ENCODE measurements around the gene TCOF1. TPM values are rescaled to one million over a fixed set of nuclear protein-coding genes. Genes with fewer than 3 reads are reported as not detected.

Gene TCOF1
- total and polyA plus RNA-seq, 2 of the 8 experiments (the other 6 are each of a cell fraction or from before 2014, with no cell fraction given), result 35.9 to 170 TPM

DNA sequence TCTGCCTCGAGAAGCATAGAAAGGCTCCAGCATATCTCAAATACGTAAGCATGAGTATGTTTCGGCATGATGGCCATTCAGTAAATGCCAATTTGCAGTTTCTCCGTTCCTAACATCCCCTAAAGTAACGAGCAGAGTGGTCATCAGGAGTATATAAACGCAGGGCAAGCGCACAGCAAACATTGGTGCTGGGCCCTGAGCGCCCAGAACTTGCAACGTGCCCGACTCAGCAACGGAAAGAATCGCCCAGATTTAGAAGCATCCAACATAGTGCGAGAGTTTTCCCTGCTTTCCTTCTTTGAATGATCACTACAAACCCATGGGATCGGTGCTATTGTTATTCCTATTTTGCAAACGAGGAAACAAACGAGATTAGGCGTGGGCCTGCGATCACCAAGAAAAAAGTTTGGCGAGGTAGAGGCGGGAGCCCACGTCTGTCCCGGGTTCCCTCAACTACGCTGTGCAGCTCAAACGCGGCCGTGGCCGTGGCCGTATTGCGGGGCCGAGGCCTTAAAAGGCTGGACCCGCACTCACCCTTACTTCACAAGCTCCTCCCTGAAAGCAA is 91.5 kb downstream of the TCOF1 start:
- H4K20me1 ChIP-seq (replicated peaks in 1 of 2; ENCODE audit: control insufficient read depth in 1 of 2, insufficient read depth in 2 of 2, low read length in 2 of 2), result peaks cover 19 to 28% of the 10 kb centered on the region in 2 experiments
- peak overlapping the region; percentile 90 to 99 for H3K4me2 ChIP-seq (ENCODE audit: insufficient read depth in 1 of 2, low read depth in 2 of 2, low read length in 2 of 2)
- no peaks in the 10 kb centered on the region for H3K27me3 ChIP-seq (replicated peaks in 1 of 4; ENCODE audit: control insufficient read depth in 3 of 4, extremely low read depth in 1 of 4, insufficient read depth in 3 of 4, low read length in 3 of 4)
- H2BK120ac ChIP-seq (replicated peaks; ENCODE audit: low read depth, low read length), result no peak overlapping the region
- POLR2A ChIA-PET (ENCODE audit: partially characterized antibody), result interaction anchor here (0.6 to 5.0 kb wide), 55 partner anchors 8 to 332 kb away, joined by 3 to 70 read pairs (median 4); partner anchors contain the start of genes CD74, DCTN4, MYOZ3 and RBM22
- H2BK15ac ChIP-seq (ENCODE audit: low read length), result no peak overlapping the region
- H3K56ac ChIP-seq (replicated peaks; ENCODE audit: insufficient read length, low read depth, low read length), result peak overlapping the region; percentile 55
- 1% methylated on average over 31 of the region's 31 CpGs; no CpG with 5 or more reads in 1 of the 2 experiments for WGBS, 2 experiments (ENCODE audit: extremely low coverage in 1 of 2, insufficient coverage in 1 of 2, insufficient read length in 1 of 2, insufficient replicate concordance in 2 of 2, low coverage in 1 of 2, low lambda C conversion rate in 2 of 2, missing lambda C conversion rate in 1 of 2)
- H3K14ac ChIP-seq (ENCODE audit: insufficient read length), result peak overlapping the region; percentile 6
- H3K23ac ChIP-seq (ENCODE audit: insufficient read length), result no peak overlapping the region
- H3K23me2 ChIP-seq (ENCODE audit: low read depth, low read length), result peaks cover 12% of the 10 kb centered on the region
- peak overlapping the region; percentile 85 for H4K5ac ChIP-seq (ENCODE audit: insufficient read length, low read depth, low read length)
- peaks cover 36 to 49% (median 43%) of the 10 kb centered on the region in 4 experiments for H3K36me3 ChIP-seq (ENCODE audit: control insufficient read depth in 2 of 4, insufficient read depth in 4 of 4, low read length in 3 of 4)
- H2BK12ac ChIP-seq (ENCODE audit: low read depth, low read length), result no peak overlapping the region
- no peaks in the 10 kb centered on the region for H3K9me3 ChIP-seq (ENCODE audit: insufficient read depth in 2 of 2, low read depth in 1 of 2, low read length in 1 of 2)
- peak overlapping the region; percentile 100 for H4K8ac ChIP-seq (ENCODE audit: extremely low read depth, insufficient read depth, low read length)
- H3K79me1 ChIP-seq (ENCODE audit: low read depth, low read length), result peaks cover 4% of the 10 kb centered on the region
- CTCF ChIA-PET (ENCODE audit: partially characterized antibody), result interaction anchor here (0.6 to 4.2 kb wide), 25 partner anchors 8 to 545 kb away, joined by 3 to 24 read pairs (median 4); partner anchors contain the start of genes RBM22 and TCOF1
- peak overlapping the region; percentile 97 to 100 (median 98) for H3K4me3 ChIP-seq (ENCODE audit: extremely low read depth in 1 of 4, insufficient read depth in 2 of 4, low read depth in 3 of 4, low read length in 4 of 4)
- no peak overlapping the region for H2BK20ac ChIP-seq (ENCODE audit: low read length)
- peaks cover 14 to 35% of the 10 kb centered on the region in 2 experiments for H3K79me2 ChIP-seq (ENCODE audit: control insufficient read depth in 1 of 2, insufficient read depth in 2 of 2, low read length in 2 of 2)
- H3K18ac ChIP-seq (ENCODE audit: extremely low read depth, low read length), result peak overlapping the region; percentile 88
- H3K27ac ChIP-seq (ENCODE audit: low read depth, low read length), result peak overlapping the region; percentile 99
- peak overlapping the region; percentile 99 for H2AK5ac ChIP-seq (ENCODE audit: low read depth, low read length)
- H2BK5ac ChIP-seq (ENCODE audit: low read depth, low read length), result peak overlapping the region; percentile 100
- H3K4me1 ChIP-seq (replicated peaks in 1 of 4; ENCODE audit: control insufficient read depth in 3 of 4, insufficient read depth in 4 of 4, low read length in 3 of 4), result peaks cover 0 to 12% (median 7%) of the 10 kb centered on the region in 4 experiments; a peak in 5 of 7 replicates
- H3K9ac ChIP-seq (replicated peaks in 1 of 4; ENCODE audit: extremely low read depth in 1 of 4, low read depth in 3 of 4, low read length in 3 of 4), result peak overlapping the region; percentile 96 to 98 (median 98)
- no peak for DNase-seq (ENCODE audit: low read depth in 1 of 2, low spot score in 2 of 2)
- no peak for FAIRE-seq
- peak overlapping the region; percentile 93 for H4K91ac ChIP-seq (replicated peaks; ENCODE audit: insufficient read length, low read length)
- no peak overlapping the region for H2AFZ ChIP-seq (ENCODE audit: low read length)
- peak overlapping the region; percentile 89 for H3K4ac ChIP-seq (replicated peaks; ENCODE audit: insufficient read length, low read depth, low read length)
- TF ChIP-seq SAP30 (IDR thresholded peaks at IDR 0.05; ENCODE audit: insufficient read depth, insufficient replicate concordance, low read length), result peak; percentile 13
